Measurements from ENCODE around the gene SETD3.

DNA sequence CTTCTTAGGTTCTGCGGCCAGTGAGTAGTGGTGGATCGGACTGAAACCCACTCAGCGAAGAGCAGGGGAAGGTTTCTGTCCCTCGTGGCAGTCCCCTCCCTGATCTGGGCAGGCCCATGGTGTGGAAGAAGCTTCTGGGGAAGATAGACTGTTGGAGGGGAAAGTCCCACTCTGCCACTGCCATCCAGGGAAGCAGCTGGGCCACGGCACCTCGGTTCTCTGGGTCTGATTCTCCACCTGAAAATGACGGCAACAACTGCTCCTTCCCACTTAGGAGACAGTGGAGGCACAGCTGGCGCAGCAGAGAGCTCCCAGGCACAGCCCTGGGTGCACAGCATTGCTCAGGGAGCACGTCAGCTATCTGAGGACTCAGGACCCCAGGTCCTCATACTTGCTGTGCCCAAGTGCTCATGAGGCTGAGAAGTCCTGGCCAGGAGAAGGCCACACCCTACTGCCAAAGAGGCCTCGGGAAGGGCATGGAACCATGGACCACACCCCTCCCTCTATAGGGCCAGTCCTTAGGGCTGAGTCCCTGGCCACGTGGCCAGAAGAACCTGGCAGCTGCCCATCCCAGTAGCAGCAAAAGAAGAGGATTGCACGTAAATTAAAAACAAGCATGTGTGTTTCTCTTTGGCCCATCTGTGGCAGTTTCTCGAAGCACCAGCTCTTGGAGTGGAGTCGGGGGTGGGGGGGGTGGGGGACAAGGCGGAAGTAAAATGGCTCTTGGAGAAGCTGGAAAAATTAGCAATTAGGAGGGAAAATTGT lies 123.3 kb downstream of the SETD3 start:
- TF ChIP-seq, protein P1, sequence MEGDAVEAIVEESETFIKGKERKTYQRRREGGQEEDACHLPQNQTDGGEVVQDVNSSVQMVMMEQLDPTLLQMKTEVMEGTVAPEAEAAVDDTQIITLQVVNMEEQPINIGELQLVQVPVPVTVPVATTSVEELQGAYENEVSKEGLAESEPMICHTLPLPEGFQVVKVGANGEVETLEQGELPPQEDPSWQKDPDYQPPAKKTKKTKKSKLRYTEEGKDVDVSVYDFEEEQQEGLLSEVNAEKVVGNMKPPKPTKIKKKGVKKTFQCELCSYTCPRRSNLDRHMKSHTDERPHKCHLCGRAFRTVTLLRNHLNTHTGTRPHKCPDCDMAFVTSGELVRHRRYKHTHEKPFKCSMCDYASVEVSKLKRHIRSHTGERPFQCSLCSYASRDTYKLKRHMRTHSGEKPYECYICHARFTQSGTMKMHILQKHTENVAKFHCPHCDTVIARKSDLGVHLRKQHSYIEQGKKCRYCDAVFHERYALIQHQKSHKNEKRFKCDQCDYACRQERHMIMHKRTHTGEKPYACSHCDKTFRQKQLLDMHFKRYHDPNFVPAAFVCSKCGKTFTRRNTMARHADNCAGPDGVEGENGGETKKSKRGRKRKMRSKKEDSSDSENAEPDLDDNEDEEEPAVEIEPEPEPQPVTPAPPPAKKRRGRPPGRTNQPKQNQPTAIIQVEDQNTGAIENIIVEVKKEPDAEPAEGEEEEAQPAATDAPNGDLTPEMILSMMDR (IDR thresholded peaks at IDR 0.05; ENCODE audit: low read depth, low read length), result no peak
- TF ChIP-seq EZH2phosphoT487 (IDR thresholded peaks at IDR 0.05; ENCODE audit: low read depth), result no peak

Data from OCI-LY3 (cell line).